GM21619 (cell line): Measurements from ENCODE around the gene UBE2D4.
"Not testable (repeated sequence)": the region's sequence is repeated elsewhere in the genome, so short reads cannot be mapped to it uniquely, and the experiment has no call there.

Source experiments
- ATAC-seq: cut with Tn5 transposase; IDR thresholded peaks from one replicate; pipeline ENCODE4 v1.9.1; 2021; ENCODE audit not compliant: unreplicated experiment

UBE2D4 gene

GRCh38 chr7:43925984-43926797, at the start of gene UBE2D4:
TSS of gene UBE2D4 (plus strand) at chr7:43926436. CDS start at chr7:43926533, 97 bp downstream.
- ATAC-seq, result peak; percentile 86

- ATAC-seq, result no peak
Observed at GRCh38 chr7:43876976-43877745, 49.1 kb upstream of the UBE2D4 start.

GRCh38 chr7:43877968-43878864, 48.0 kb upstream of the UBE2D4 start:
- ATAC-seq, result no peak

- ATAC-seq, result no peak
Observed at GRCh38 chr7:43878867-43879266, 47.4 kb upstream of the UBE2D4 start.

- no peak for ATAC-seq
Observed at GRCh38 chr7:43879477-43879876, 46.8 kb upstream of the UBE2D4 start.

GRCh38 chr7:43880596-43880995, 45.6 kb upstream of the UBE2D4 start:
- ATAC-seq, result no peak

- ATAC-seq, result no peak
Observed at GRCh38 chr7:43884209-43884608, 42.0 kb upstream of the UBE2D4 start.

- ATAC-seq, result no peak
Observed at GRCh38 chr7:43884617-43885016, 41.6 kb upstream of the UBE2D4 start.

- ATAC-seq, result no peak
Observed at GRCh38 chr7:43888993-43889945, 37.0 kb upstream of the UBE2D4 start.

GRCh38 chr7:43890468-43890867, 35.8 kb upstream of the UBE2D4 start:
- no peak for ATAC-seq

- no peak for ATAC-seq
Observed at GRCh38 chr7:43891069-43891955, 34.9 kb upstream of the UBE2D4 start.

- ATAC-seq, result no peak
Observed at GRCh38 chr7:43895847-43896415, 30.3 kb upstream of the UBE2D4 start.

- ATAC-seq, result not testable (repeated sequence)
Observed at GRCh38 chr7:43898571-43898970, 27.7 kb upstream of the UBE2D4 start.

GRCh38 chr7:43902542-43903054, 23.6 kb upstream of the UBE2D4 start:
- no peak for ATAC-seq

- ATAC-seq, result no peak
Observed at GRCh38 chr7:43904533-43905208, 21.6 kb upstream of the UBE2D4 start.

- ATAC-seq, result no peak
Observed at GRCh38 chr7:43905209-43905946, 20.9 kb upstream of the UBE2D4 start.

GRCh38 chr7:43905956-43906330, 20.3 kb upstream of the UBE2D4 start:
- ATAC-seq, result peak; percentile 32
